HCT116 (cell line): Measurements from ENCODE around the gene NETO1. TPM values are rescaled to one million over a fixed set of nuclear protein-coding genes. Genes with fewer than 3 reads are reported as not detected.

Experiments
- ATAC-seq: fragments of 200-7000 bp; cut with Tn5 transposase; 2 replicates; pipeline ENCODE4 v1.9.1; 2020; ENCODE audit warnings: mild to moderate bottlenecking, moderate library complexity
- BruUV-seq: library from RNA; stranded (reverse); fragments of 400-500 nt; replicated peaks from 2 replicates; lab custom pipeline; 2021; lab: Mats Ljungman, UMichigan
- CTCF ChIA-PET: fragments of 300-600 bp; sonication (Branson Sonifier 250); formaldehyde crosslinking; loops from one replicate; lab custom pipeline; 2021; ENCODE audit warnings: antibody characterized with exemption; lab: Charles Lee
- POLR2A ChIA-PET: fragments of 300-600, 350-600 bp; sonication (Branson Sonifier 250); formaldehyde crosslinking; loops from one replicate; lab custom pipeline; 2021; ENCODE audit warnings: antibody characterized with exemption; lab: Charles Lee
- RAD21 ChIA-PET, 2 experiments: fragments of 300-600 bp; sonication (Branson Sonifier 250); formaldehyde crosslinking; loops; one replicate each; lab custom pipeline; 2023; ENCODE audit warnings: low total read pairs in 2 of 2; ENCODE audit not compliant: uncharacterized antibody in 2 of 2, unreplicated experiment in 2 of 2, low non-redundant PET in 1 of 2; lab: Charles Lee
- DNase-seq: peaks from one replicate; pipeline ENCODE4 v3.0.0-alpha.2; 2010; ENCODE audit warnings: low read depth, low spot score
- H2AFZ ChIP-seq: fragments of 200-600 bp; shearing (Covaris generic), sonication (generic); 2 replicates; pipeline ENCODE4 v1.6.1; 2017; ENCODE audit warnings: low read depth, mixed run types, mixed read lengths, antibody characterized with exemption, low read length; ENCODE audit not compliant: poor library complexity, severe bottlenecking
- H3K27ac ChIP-seq: 2 replicates; pipeline ENCODE4 v1.5.1; 2012; ENCODE audit warnings: low read depth, low read length
- H3K27me3 ChIP-seq: fragments of 200-600 bp; sonication (generic); 2 replicates; pipeline ENCODE4 v1.6.1; 2016; ENCODE audit warnings: mixed run types, low read length, mixed read lengths; ENCODE audit not compliant: insufficient read depth
- H3K36me3 ChIP-seq, 2 experiments: fragments of 200-500 bp in 1 of 2; fragments of 200-600 bp in 1 of 2; sonication (Bioruptor generic) in 1 of 2; sonication (generic) in 1 of 2; 2 replicates each; pipeline versions ENCODE4 v1.5.1 to v1.6.1; 2014 to 2016; ENCODE audit warnings: low read length in 2 of 2, inconsistent platforms in 1 of 2, mixed read lengths in 1 of 2, mixed run types in 1 of 2; ENCODE audit not compliant: insufficient read depth in 2 of 2, control insufficient read depth in 1 of 2
- H3K4me1 ChIP-seq, 2 experiments: fragments of 200-600 bp in 1 of 2; sonication (generic) in 1 of 2; 2 replicates each; pipeline versions ENCODE4 v1.5.1 to v1.6.1; 2012 to 2017; ENCODE audit warnings: low read length in 2 of 2, inconsistent platforms in 1 of 2, mild to moderate bottlenecking in 1 of 2, mixed read lengths in 1 of 2, mixed run types in 1 of 2, moderate library complexity in 1 of 2; ENCODE audit not compliant: insufficient read depth in 2 of 2, control insufficient read depth in 1 of 2
- H3K4me2 ChIP-seq: fragments of 200-600 bp; sonication (generic); 2 replicates; pipeline ENCODE4 v1.6.1; 2017; ENCODE audit warnings: mixed run types, low read length, mixed read lengths
- H3K4me3 ChIP-seq, 2 experiments: fragments of 200-600 bp in 1 of 2; sonication (generic) in 1 of 2; replicated peaks in 1 of 2; 2 replicates each; pipeline ENCODE4 v1.5.1; 2011 to 2016; ENCODE audit warnings: low read length in 2 of 2, control low read depth in 1 of 2, low read depth in 1 of 2, mild to moderate bottlenecking in 1 of 2, mixed read lengths in 1 of 2, mixed run types in 1 of 2
- H3K79me2 ChIP-seq: fragments of 200-600 bp; sonication (generic); 2 replicates; pipeline ENCODE4 v1.6.1; 2017; ENCODE audit warnings: mild to moderate bottlenecking, mixed run types, low read length, moderate library complexity, mixed read lengths; ENCODE audit not compliant: insufficient read depth
- H3K9ac ChIP-seq: fragments of 200-600 bp; sonication (generic); 2 replicates; pipeline ENCODE4 v1.6.1; 2016; ENCODE audit warnings: low read length, mixed read lengths
- H3K9me2 ChIP-seq: fragments of 200-600 bp; sonication (generic), shearing (Covaris generic); 2 replicates; pipeline ENCODE4 v1.6.1; 2017; ENCODE audit warnings: mixed run types, mild to moderate bottlenecking, moderate library complexity; ENCODE audit not compliant: insufficient read depth
- H3K9me3 ChIP-seq, 2 experiments: fragments of 200-500 bp in 1 of 2; fragments of 200-600 bp in 1 of 2; sonication (Bioruptor generic) in 1 of 2; sonication (generic) in 1 of 2; 2 replicates each; pipeline ENCODE4 v1.6.1; 2014 to 2017; ENCODE audit warnings: low read length in 2 of 2, mixed read lengths in 2 of 2, inconsistent platforms in 1 of 2, low read depth in 1 of 2, mild to moderate bottlenecking in 1 of 2, mixed run types in 1 of 2, moderate library complexity in 1 of 2; ENCODE audit not compliant: control insufficient read depth in 1 of 2, insufficient read depth in 1 of 2
- H4K20me1 ChIP-seq: fragments of 200-600 bp; sonication (generic), shearing (Covaris generic); 2 replicates; pipeline ENCODE4 v1.6.1; 2017; ENCODE audit warnings: mixed run types, mild to moderate bottlenecking, moderate library complexity; ENCODE audit not compliant: insufficient read depth
- CEBPB ChIP-seq: IDR thresholded peaks from 2 replicates; pipeline ENCODE4 v1.6.1; 2012; ENCODE audit warnings: low read depth
- SRF ChIP-seq: IDR thresholded peaks from 2 replicates; pipeline ENCODE4 v1.6.1; 2012; ENCODE audit warnings: low read depth
- YY1 ChIP-seq: IDR thresholded peaks from 2 replicates; pipeline ENCODE4 v1.6.1; 2011; ENCODE audit warnings: low read length, low read depth, moderate library complexity, mild to moderate bottlenecking; ENCODE audit not compliant: insufficient replicate concordance; ENCODE audit errors: extremely low read depth
- intact Hi-C: fragments of 100-400 bp; cut with micrococcal nuclease; formaldehyde crosslinking; loops from 2 replicates; pipeline ENCODE4 v1.10.0; 2022
- total RNA-seq: library from RNA; stranded (reverse); gene quantifications from one replicate; pipeline ENCODE4 v1.2.1, GENCODE V29; 2021; ENCODE audit not compliant: unreplicated experiment
- TF ChIP-seq, protein P1 (sequence below), 3 experiments: fragments of 200-600 bp in 1 of 3; sonication (generic) in 1 of 3; IDR thresholded peaks in 2 of 3; conservative IDR thresholded peaks in 1 of 3; 2 replicates each; pipeline ENCODE4 v1.5.1; 2012 to 2017; ENCODE audit warnings: low read depth in 2 of 3, low read length in 2 of 3, antibody characterized with exemption in 1 of 3, borderline replicate concordance in 1 of 3, control low read depth in 1 of 3, mild to moderate bottlenecking in 1 of 3, mixed read lengths in 1 of 3, mixed run types in 1 of 3, moderate library complexity in 1 of 3; ENCODE audit not compliant: insufficient read depth in 1 of 3

The NETO1 gene
- total RNA-seq, 1 experiment from 2014 or later, result not detected

DNA sequence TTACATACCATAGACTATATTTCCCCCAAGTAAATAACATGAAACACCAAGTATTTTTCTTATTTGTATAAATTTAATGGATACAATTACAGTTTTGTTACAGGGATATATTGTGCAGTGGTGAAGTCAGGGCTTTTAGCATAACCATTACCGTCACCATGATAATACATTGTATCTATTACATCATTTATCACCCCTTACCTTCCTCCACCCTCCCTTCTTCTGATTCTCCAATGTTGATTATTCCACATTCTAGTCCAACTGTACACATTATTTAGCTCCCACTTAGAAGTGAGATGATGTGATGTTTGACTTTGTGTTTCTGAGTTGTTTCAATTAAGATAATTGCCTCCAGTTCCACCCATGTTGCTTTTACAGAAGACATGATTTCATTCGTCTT is 35.2 kb upstream of the NETO1 start:
- no peak overlapping the region for H3K4me3 ChIP-seq
- BruUV-seq, result no TSS peak
- no peaks in the 10 kb centered on the region for H3K79me2 ChIP-seq
- H3K9me3 ChIP-seq, result peaks cover 0 to 26% of the 10 kb centered on the region in 2 experiments; a peak in 2 of 4 replicates
- ATAC-seq, result no peak
- no peaks in the 10 kb centered on the region for H3K27me3 ChIP-seq
- TF ChIP-seq, protein P1, sequence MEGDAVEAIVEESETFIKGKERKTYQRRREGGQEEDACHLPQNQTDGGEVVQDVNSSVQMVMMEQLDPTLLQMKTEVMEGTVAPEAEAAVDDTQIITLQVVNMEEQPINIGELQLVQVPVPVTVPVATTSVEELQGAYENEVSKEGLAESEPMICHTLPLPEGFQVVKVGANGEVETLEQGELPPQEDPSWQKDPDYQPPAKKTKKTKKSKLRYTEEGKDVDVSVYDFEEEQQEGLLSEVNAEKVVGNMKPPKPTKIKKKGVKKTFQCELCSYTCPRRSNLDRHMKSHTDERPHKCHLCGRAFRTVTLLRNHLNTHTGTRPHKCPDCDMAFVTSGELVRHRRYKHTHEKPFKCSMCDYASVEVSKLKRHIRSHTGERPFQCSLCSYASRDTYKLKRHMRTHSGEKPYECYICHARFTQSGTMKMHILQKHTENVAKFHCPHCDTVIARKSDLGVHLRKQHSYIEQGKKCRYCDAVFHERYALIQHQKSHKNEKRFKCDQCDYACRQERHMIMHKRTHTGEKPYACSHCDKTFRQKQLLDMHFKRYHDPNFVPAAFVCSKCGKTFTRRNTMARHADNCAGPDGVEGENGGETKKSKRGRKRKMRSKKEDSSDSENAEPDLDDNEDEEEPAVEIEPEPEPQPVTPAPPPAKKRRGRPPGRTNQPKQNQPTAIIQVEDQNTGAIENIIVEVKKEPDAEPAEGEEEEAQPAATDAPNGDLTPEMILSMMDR (IDR thresholded peaks at IDR 0.05 in 2 of 3, conservative IDR thresholded peaks at IDR 0.05 in 1 of 3; ENCODE audit: borderline replicate concordance in 1 of 3, insufficient read depth in 1 of 3, low read depth in 2 of 3, low read length in 2 of 3), result no peak
- TF ChIP-seq CEBPB (no peak), YY1 (no peak), SRF (no peak)
- H3K4me2 ChIP-seq, result no peak overlapping the region
- H3K4me1 ChIP-seq, result no peaks in the 10 kb centered on the region
- no peak for DNase-seq
- RAD21 ChIA-PET, result no interaction called here
- H2AFZ ChIP-seq, result no peak overlapping the region
- H4K20me1 ChIP-seq, result no peaks in the 10 kb centered on the region
- H3K27ac ChIP-seq, result no peak overlapping the region
- no peaks in the 10 kb centered on the region for H3K36me3 ChIP-seq
- H3K9me2 ChIP-seq, result no peaks in the 10 kb centered on the region
- intact Hi-C loops, result no loop called here
- POLR2A ChIA-PET, result no interaction called here
- CTCF ChIA-PET, result no interaction called here
- H3K9ac ChIP-seq, result no peak overlapping the region

GRCh38 chr18:72899338-72899737 is 31.6 kb upstream of the NETO1 start:
- Histone ChIP-seq H3K4me3 (no peak overlapping the region), H3K4me2 (no peak overlapping the region), H2AFZ (no peak overlapping the region), H3K9me2 (no peaks in the 10 kb centered on the region), H3K4me1 (no peaks in the 10 kb centered on the region), H3K27me3 (no peaks in the 10 kb centered on the region), H3K79me2 (no peaks in the 10 kb centered on the region), H3K36me3 (no peaks in the 10 kb centered on the region), H3K9ac (no peak overlapping the region), H4K20me1 (no peaks in the 10 kb centered on the region), H3K9me3 (peaks cover 0 to 29% of the 10 kb centered on the region in 2 experiments; a peak in 2 of 4 replicates), H3K27ac (no peak overlapping the region)
- ChIA-PET CTCF (no interaction called here), POLR2A (no interaction called here), RAD21 (no interaction called here)
- DNase-seq (no peak), ATAC-seq (no peak)
- intact Hi-C loops, result no loop called here
- TF ChIP-seq, protein P1 (IDR thresholded peaks at IDR 0.05 in 2 of 3, conservative IDR thresholded peaks at IDR 0.05 in 1 of 3; ENCODE audit: borderline replicate concordance in 1 of 3, insufficient read depth in 1 of 3, low read depth in 2 of 3, low read length in 2 of 3), result no peak
- BruUV-seq, result no TSS peak
